K562 treated with DMSO at 1 percent for 4 hours (cell line): Measurements from ENCODE around the gene UBE2D1. TPM values are rescaled to one million over a fixed set of nuclear protein-coding genes. Genes with fewer than 3 reads are reported as not detected.

Experiments
- total RNA-seq: library from RNA; unstranded; fragments of 300-600 nt; gene quantifications from 2 replicates; pipeline ENCODE4 v1.2.3, GENCODE V29; 2022; ENCODE audit not compliant: insufficient read depth

UBE2D1 gene
- 8.5 and 11.9 TPM in 2 replicates for total RNA-seq

GRCh38 chr10:58334817-58335305, at the start of gene UBE2D1:
UBE2D1 (plus strand) TSS chr10:58335006; CDS start chr10:58335202, 196 bp downstream.

GRCh38 chr10:58384999-58385783, 50.4 kb downstream of the UBE2D1 start, which contains the start of gene TFAM:
TFAM (plus strand) TSS chr10:58385410; CDS start chr10:58385548, 138 bp downstream.

Other genes with a start within 250 kb of the UBE2D1 start
- 2.3 and 2.4 TPM in 2 replicates for gene IPMK, start 67.1 kb upstream of the UBE2D1 start, total RNA-seq
- 10.1 and 14.3 TPM in 2 replicates for gene CISD1, start 65.8 kb upstream of the UBE2D1 start, total RNA-seq
- 57.5 and 63.6 TPM in 2 replicates for gene TFAM, start 50.4 kb downstream of the UBE2D1 start, total RNA-seq
- not detected in 2 replicates for gene BICC1, start 177.9 kb downstream of the UBE2D1 start, total RNA-seq